DMS79 (cell line): Measurements from ENCODE around the gene FBXO11.
"Not testable (repeated sequence)": the region's sequence is repeated elsewhere in the genome, so short reads cannot be mapped to it uniquely, and the experiment has no call there.

Source experiments
- DNase-seq: peaks from one replicate; lab custom pipeline; 2025; lab: John Stamatoyannopoulos, UW

Gene FBXO11

GRCh38 chr2:47897883-47898731, 8.2 kb downstream of the FBXO11 start:
- DNase-seq = no peak

GRCh38 chr2:47897191-47897882, 9.0 kb downstream of the FBXO11 start:
- not testable (repeated sequence) for DNase-seq

GRCh38 chr2:47896450-47896968, 9.8 kb downstream of the FBXO11 start:
- no peak for DNase-seq

- DNase-seq = no peak
Observed at GRCh38 chr2:47893771-47894170, 12.5 kb downstream of the FBXO11 start.

- DNase-seq = no peak
Observed at GRCh38 chr2:47892338-47892730, 14.0 kb downstream of the FBXO11 start.

- no peak for DNase-seq
Observed at GRCh38 chr2:47891369-47892337, 14.6 kb downstream of the FBXO11 start.

GRCh38 chr2:47890711-47891368, 15.5 kb downstream of the FBXO11 start:
- no peak for DNase-seq

GRCh38 chr2:47888581-47889280, 17.6 kb downstream of the FBXO11 start:
- no peak for DNase-seq

- DNase-seq = no peak
Observed at GRCh38 chr2:47876912-47877311, 29.4 kb downstream of the FBXO11 start.

GRCh38 chr2:47872941-47873340, 33.4 kb downstream of the FBXO11 start:
- no peak for DNase-seq

GRCh38 chr2:47870641-47871540, 35.4 kb downstream of the FBXO11 start:
- DNase-seq = no peak

GRCh38 chr2:47869859-47870595, 36.3 kb downstream of the FBXO11 start:
- DNase-seq = no peak

- no peak for DNase-seq
Observed at GRCh38 chr2:47868611-47869352, 37.5 kb downstream of the FBXO11 start.

- DNase-seq = no peak
Observed at GRCh38 chr2:47867205-47867604, 39.1 kb downstream of the FBXO11 start.

- no peak for DNase-seq
Observed at GRCh38 chr2:47864566-47864965, 41.7 kb downstream of the FBXO11 start.

- DNase-seq = no peak
Observed at GRCh38 chr2:47862949-47863348, 43.3 kb downstream of the FBXO11 start.

- not testable (repeated sequence) for DNase-seq
Observed at GRCh38 chr2:47853067-47853777, 53.1 kb downstream of the FBXO11 start.

GRCh38 chr2:47850198-47850597, 56.1 kb downstream of the FBXO11 start:
- no peak for DNase-seq
